GM19463 (cell line): ENCODE data around the gene SLC38A10.

Experiments
- ATAC-seq: cut with Tn5 transposase; IDR thresholded peaks from one replicate; pipeline ENCODE4 v1.9.1; 2021; ENCODE audit warnings: mild to moderate bottlenecking, moderate library complexity; ENCODE audit not compliant: unreplicated experiment

Gene SLC38A10

GRCh38 chr17:81212365-81212764 is 82.7 kb downstream of the SLC38A10 start:
- no peak for ATAC-seq

- no peak for ATAC-seq
Measured at GRCh38 chr17:81210868-81211267, 84.2 kb downstream of the SLC38A10 start.

- ATAC-seq = no peak
Measured at GRCh38 chr17:81210466-81210865, 84.6 kb downstream of the SLC38A10 start.

GRCh38 chr17:81209141-81209540 is 86.0 kb downstream of the SLC38A10 start:
- ATAC-seq = no peak

GRCh38 chr17:81208651-81209050 is 86.5 kb downstream of the SLC38A10 start:
- ATAC-seq = no peak

- ATAC-seq = no peak
Measured at GRCh38 chr17:81207610-81208581, 87.2 kb downstream of the SLC38A10 start.

- no peak for ATAC-seq
Measured at GRCh38 chr17:81206657-81207056, 88.5 kb downstream of the SLC38A10 start.

GRCh38 chr17:81206166-81206565 is 88.9 kb downstream of the SLC38A10 start:
- ATAC-seq = no peak

GRCh38 chr17:81204578-81204977 is 90.5 kb downstream of the SLC38A10 start:
- ATAC-seq = no peak

GRCh38 chr17:81203136-81203535 is 92.0 kb downstream of the SLC38A10 start:
- ATAC-seq = no peak

GRCh38 chr17:81202318-81202717 is 92.8 kb downstream of the SLC38A10 start:
- ATAC-seq = no peak

- no peak for ATAC-seq
Measured at GRCh38 chr17:81200695-81201580, 94.2 kb downstream of the SLC38A10 start.

- no peak for ATAC-seq
Measured at GRCh38 chr17:81200201-81200600, 94.9 kb downstream of the SLC38A10 start.

- no peak for ATAC-seq
Measured at GRCh38 chr17:81199482-81199830, 95.7 kb downstream of the SLC38A10 start.

GRCh38 chr17:81198826-81199481 is 96.2 kb downstream of the SLC38A10 start:
- no peak for ATAC-seq

- no peak for ATAC-seq
Measured at GRCh38 chr17:81197831-81198490, 97.1 kb downstream of the SLC38A10 start.

GRCh38 chr17:81197409-81197795 is 97.7 kb downstream of the SLC38A10 start:
- ATAC-seq = no peak

- no peak for ATAC-seq
Measured at GRCh38 chr17:81196505-81197408, 98.3 kb downstream of the SLC38A10 start.

GRCh38 chr17:81195941-81196495 is 99.1 kb downstream of the SLC38A10 start:
- no peak for ATAC-seq
